ENCODE data around the gene DOCK9.

DNA sequence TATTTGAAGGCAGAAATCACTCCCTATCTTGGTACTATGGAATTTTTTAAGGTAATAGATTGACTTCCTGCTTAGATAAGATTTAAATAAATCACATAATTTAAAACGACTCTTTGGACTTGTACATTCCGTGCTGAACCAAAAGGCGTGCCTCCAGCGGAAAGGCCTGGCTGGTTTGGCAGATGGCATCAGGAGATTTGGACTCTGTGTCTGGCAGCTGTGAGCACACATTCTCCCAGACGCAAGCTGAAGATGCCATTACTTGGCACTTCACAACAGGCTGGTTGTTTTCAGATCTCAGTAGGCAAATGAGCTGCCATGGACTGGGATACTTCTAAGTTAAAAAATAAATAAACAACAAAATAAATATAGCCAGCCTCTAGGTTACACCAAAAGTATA lies 120.9 kb downstream of the DOCK9 start:
- TF ChIP-seq, protein P1, sequence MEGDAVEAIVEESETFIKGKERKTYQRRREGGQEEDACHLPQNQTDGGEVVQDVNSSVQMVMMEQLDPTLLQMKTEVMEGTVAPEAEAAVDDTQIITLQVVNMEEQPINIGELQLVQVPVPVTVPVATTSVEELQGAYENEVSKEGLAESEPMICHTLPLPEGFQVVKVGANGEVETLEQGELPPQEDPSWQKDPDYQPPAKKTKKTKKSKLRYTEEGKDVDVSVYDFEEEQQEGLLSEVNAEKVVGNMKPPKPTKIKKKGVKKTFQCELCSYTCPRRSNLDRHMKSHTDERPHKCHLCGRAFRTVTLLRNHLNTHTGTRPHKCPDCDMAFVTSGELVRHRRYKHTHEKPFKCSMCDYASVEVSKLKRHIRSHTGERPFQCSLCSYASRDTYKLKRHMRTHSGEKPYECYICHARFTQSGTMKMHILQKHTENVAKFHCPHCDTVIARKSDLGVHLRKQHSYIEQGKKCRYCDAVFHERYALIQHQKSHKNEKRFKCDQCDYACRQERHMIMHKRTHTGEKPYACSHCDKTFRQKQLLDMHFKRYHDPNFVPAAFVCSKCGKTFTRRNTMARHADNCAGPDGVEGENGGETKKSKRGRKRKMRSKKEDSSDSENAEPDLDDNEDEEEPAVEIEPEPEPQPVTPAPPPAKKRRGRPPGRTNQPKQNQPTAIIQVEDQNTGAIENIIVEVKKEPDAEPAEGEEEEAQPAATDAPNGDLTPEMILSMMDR (IDR thresholded peaks at IDR 0.05) = no peak
- TF ChIP-seq POLR2A (IDR thresholded peaks at IDR 0.05) = no peak
